Measurements from ENCODE around the gene PGBD2. TPM values are rescaled to one million over a fixed set of nuclear protein-coding genes. Genes with fewer than 3 reads are reported as not detected.

Gene PGBD2
- total and polyA plus RNA-seq, 9 of the 15 experiments (the other 6 are each of a cell fraction or from before 2014, with no cell fraction given): 11.9 to 21.8 (median 14.7) TPM

GRCh38 chr1:248926401-248927182 is 20.6 kb downstream of the PGBD2 start:
- DNase-seq (ENCODE audit: extremely low read depth in 1 of 4, low spot score in 3 of 4) (peak in 3 of 4 experiments; percentile 20 to 72 (median 45)), FAIRE-seq (peak; percentile 64), ATAC-seq (peak; percentile 39; the same call in 1 of the 3 replicates)
- CTCF ChIA-PET (ENCODE audit: low intra/inter-chr PET ratio): no interaction called here
- Histone ChIP-seq H3K9me1 (ENCODE audit: control insufficient read depth, insufficient read depth, low read length) (no peaks in the 10 kb centered on the region), H3K27me3 (ENCODE audit: control insufficient read depth in 2 of 2, insufficient read depth in 2 of 2, low read length in 2 of 2) (no peaks in the 10 kb centered on the region), H3K4me2 (ENCODE audit: insufficient read depth, low read length) (no peak overlapping the region; the same call in 1 of the 2 replicates), H3K36me3 (ENCODE audit: control insufficient read depth, insufficient read depth, low read length) (peaks cover 11% of the 10 kb centered on the region; the same call in 2 of the 3 replicates), H3K9me3 (replicated peaks; ENCODE audit: control insufficient read depth, insufficient read depth, low read depth, low read length) (no peaks in the 10 kb centered on the region), H3K79me2 (ENCODE audit: control insufficient read depth, insufficient read depth, low read length) (no peaks in the 10 kb centered on the region), H2AFZ (ENCODE audit: low read depth, low read length) (peak overlapping the region; percentile 42), H3K4me3 (no peak overlapping the region), H3K27ac (ENCODE audit: extremely low read depth, low read depth, low read length) (peak overlapping the region; percentile 64), H3K4me1 (replicated peaks in 1 of 2; ENCODE audit: control insufficient read depth in 2 of 2, insufficient read depth in 2 of 2, low read length in 2 of 2) (peaks cover 11 to 40% of the 10 kb centered on the region in 2 experiments; a peak in 4 of 5 replicates), H3K9ac (ENCODE audit: insufficient read depth in 1 of 2, low read depth in 2 of 2, low read length in 2 of 2) (peak overlapping the region in 1 of 2 experiments; percentile 18; a peak in 1 of 4 replicates), H4K20me1 (replicated peaks; ENCODE audit: control insufficient read depth, insufficient read depth, low read length) (no peaks in the 10 kb centered on the region)
- intact Hi-C loops (cut with micrococcal nuclease): no loop called here
- POLR2A ChIA-PET: interaction anchor here (1.1 to 1.9 kb wide), 3 partner anchors 9 to 89 kb away, joined by 4 to 6 read pairs (median 5); partner anchors contain the start of gene ZNF672
- in situ Hi-C loops (cut with MboI): no loop called here
- BruUV-seq (replicated peaks): no TSS peak
- 8% methylated on average over 7 of the region's 7 CpGs for WGBS (ENCODE audit: insufficient coverage, low coverage, missing lambda C conversion rate)
- TF ChIP-seq ZNF592 (IDR thresholded peaks at IDR 0.05) (peak; percentile 70), FOSL1 (tag; conservative IDR thresholded peaks at IDR 0.05) (peak; percentile 92), HES1 (IDR thresholded peaks at IDR 0.05; ENCODE audit: low read depth) (no peak), SP2 (IDR thresholded peaks at IDR 0.05; ENCODE audit: extremely low read depth, low read depth, low read length, poor library complexity, severe bottlenecking) (no peak), SMARCE1 (IDR thresholded peaks at IDR 0.05) (peak; percentile 71), CREB1 (IDR thresholded peaks at IDR 0.05) (0 out of 2 replicates have a peak, but pooled peaks have one; percentile 21), CREB1 (CRISPR knock-in tag; IDR thresholded peaks at IDR 0.05) (no peak), BACH1 (tag; IDR thresholded peaks at IDR 0.05) (no peak), KLF13 (tag; IDR thresholded peaks at IDR 0.05; ENCODE audit: borderline replicate concordance, low read depth) (no peak), RFX1 (IDR thresholded peaks at IDR 0.05) (no peak), MLX (CRISPR knock-in tag; conservative IDR thresholded peaks at IDR 0.05) (no peak)
- TF ChIP-seq, protein P1, sequence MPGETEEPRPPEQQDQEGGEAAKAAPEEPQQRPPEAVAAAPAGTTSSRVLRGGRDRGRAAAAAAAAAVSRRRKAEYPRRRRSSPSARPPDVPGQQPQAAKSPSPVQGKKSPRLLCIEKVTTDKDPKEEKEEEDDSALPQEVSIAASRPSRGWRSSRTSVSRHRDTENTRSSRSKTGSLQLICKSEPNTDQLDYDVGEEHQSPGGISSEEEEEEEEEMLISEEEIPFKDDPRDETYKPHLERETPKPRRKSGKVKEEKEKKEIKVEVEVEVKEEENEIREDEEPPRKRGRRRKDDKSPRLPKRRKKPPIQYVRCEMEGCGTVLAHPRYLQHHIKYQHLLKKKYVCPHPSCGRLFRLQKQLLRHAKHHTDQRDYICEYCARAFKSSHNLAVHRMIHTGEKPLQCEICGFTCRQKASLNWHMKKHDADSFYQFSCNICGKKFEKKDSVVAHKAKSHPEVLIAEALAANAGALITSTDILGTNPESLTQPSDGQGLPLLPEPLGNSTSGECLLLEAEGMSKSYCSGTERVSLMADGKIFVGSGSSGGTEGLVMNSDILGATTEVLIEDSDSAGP (CRISPR knock-in tag; IDR thresholded peaks at IDR 0.05): no peak
